ENCODE results near the gene ZBTB21.
"Not testable (repeated sequence)": the region's sequence is repeated elsewhere in the genome, so short reads cannot be mapped to it uniquely, and the experiment has no call there.

Gene ZBTB21

DNA sequence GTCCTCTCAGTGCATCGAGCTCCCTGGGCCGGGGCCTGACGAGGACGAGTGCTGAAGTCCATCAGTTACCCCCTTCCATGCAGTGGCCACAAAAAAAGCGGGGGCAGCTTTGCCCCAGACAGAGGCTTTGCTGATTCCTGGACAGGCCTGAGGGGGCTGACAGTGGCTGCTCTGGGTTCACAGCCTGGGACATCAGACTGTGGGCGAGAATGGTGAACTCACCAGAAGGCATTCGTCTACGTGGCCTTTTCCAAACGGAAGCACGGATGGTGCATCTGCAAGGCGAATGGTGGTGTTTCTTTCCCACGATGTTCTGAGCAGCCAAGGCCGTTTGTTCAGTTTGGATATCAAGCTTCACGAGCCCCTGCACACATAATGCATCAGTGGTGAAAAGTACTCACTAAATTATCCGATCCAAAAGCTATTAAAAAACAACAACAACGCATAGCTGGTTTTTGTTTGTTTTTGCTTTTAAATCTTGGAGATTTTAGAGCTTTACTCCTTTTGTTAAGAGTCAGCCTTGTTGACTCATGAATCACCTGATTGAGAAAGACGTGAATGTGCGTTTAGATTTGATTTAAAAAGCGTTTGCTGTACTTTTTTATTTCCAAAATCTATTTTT lies 6.3 kb upstream of the ZBTB21 start:
- DNase-seq = no peak

DNA sequence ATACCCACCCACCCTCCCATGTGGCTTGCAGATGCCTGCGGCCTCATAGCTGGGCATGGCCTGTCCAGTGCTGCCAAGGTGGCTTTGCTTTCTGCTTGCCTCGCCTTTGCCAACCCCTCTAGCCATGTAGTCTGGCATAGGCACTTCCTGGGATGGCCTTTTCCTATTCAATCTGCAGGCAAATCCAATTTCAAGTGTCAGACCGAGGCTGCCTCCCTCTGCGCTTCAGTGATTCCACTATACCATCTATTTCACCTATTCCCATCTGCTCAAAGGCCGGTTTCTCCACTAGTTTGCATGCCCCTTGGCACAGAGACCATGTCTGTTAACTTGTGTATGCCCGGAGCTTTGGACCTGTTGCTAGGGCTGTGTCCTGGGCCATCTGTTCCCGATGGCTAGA lies 3.8 kb upstream of the ZBTB21 start:
- no peak for DNase-seq

DNA sequence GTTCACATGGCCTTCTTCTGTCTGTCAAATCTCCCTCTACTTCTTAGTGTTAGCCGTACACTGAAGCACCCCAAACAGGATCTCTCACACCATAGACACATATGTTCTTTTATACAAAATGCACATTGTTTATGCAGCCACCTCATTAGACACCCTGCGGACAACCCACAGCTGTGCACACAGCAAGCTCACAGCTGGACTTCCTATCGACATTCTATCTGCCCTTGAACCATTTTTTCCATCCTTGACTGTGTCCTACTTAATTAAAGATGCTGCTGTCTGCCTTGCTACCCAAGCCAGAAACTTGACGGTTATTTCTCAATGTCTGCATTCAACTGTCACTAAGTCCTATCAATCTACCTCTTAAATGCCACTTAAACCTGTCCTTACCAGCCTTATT lies 3.2 kb upstream of the ZBTB21 start:
- peak; percentile 67 for DNase-seq

DNA sequence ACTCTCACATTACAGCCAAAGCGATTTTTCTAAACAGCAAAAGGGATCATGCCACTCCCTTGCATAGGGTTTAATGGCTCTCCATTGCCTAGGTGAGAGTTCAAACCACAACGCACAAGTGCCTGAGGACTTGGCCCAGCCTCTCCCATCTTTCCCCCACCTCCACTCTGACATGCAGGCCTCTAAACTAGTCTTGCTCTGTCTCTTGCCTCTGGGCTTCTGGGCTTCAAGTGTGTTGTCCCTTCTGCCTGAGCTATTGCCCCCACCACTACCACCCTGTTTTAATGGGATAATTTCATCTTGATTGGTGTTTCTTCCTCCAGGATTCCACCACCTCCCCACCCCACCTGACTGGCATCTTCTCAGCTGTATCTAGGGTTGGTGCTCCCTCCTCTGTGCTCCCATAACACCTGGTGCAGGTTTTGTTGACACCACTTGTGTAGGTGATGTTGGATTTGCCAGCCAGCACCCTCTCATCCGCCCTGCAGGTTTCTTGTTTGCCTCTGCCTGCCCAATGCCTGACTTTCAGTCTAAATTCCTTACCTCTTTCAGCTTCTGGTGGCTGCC lies 2.7 kb upstream of the ZBTB21 start:
- DNase-seq = no peak

DNA sequence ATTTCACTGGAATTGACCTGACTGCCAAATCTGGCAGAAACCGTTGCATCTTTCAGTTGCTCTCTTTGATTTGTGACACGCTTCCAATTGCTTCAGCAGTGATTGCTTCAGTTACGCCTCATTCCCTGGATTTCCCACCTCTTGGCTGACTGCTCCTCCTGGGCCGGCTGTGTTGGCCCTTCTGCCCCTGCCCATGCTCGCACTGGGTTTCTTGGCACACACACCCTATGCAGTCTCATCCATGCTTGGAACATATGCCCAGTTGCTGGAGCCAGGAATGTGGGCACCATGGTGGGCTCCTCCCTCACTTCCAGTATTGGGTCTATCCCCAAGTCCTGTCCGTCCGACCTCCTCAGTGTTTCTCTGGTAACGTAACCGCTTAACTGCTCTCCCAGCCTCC lies 2.2 kb upstream of the ZBTB21 start:
- no peak for DNase-seq

DNA sequence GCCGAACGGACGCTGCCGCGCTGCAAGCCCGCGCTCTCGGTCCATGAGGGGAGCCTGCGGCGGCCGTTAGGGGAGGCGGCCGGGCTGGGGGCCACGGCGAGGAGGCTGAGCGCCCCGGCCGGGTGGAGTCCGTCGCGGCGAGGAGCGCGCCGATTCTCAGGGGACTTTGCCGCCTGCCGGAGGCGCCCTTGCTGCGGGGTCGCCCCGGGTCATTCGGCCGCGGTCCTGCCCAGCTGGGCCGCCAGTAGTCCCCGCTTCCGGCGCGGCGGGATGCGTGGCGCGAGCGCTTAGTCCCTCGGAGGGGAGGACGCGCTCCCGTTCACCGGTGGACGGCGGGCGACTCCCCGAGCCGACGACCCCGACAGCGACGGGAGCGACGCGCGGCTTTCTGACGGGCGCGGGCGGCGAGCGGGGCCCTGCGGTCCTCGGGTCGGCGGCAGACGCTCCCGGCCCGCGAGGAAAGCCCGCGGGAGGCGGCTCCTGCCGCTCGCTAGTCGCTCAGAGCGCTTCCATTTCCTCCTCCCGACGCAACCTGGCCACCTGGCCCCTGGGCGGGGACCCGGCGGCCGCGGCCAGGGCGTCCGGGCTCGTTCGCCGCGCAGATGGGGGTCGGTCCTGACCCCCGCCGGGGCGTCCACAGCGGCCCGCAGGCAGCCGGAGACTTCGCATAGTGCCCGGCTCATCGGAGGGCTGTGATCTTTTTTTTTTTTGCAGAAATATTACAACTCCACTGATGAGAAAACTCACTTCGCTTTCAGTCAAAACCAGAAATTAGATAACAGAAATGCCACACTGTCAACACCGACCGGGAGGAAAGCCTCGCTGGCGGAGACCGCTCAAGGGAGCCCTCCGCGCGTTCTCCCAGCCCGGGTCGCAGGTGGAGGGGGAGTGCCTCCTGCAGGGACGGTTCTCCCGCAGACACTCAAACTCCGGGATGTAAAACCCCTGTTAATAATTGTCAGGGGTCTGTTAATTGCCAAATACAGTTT lies 641 bp upstream of the ZBTB21 start:
- DNase-seq = peak; percentile 80

DNA sequence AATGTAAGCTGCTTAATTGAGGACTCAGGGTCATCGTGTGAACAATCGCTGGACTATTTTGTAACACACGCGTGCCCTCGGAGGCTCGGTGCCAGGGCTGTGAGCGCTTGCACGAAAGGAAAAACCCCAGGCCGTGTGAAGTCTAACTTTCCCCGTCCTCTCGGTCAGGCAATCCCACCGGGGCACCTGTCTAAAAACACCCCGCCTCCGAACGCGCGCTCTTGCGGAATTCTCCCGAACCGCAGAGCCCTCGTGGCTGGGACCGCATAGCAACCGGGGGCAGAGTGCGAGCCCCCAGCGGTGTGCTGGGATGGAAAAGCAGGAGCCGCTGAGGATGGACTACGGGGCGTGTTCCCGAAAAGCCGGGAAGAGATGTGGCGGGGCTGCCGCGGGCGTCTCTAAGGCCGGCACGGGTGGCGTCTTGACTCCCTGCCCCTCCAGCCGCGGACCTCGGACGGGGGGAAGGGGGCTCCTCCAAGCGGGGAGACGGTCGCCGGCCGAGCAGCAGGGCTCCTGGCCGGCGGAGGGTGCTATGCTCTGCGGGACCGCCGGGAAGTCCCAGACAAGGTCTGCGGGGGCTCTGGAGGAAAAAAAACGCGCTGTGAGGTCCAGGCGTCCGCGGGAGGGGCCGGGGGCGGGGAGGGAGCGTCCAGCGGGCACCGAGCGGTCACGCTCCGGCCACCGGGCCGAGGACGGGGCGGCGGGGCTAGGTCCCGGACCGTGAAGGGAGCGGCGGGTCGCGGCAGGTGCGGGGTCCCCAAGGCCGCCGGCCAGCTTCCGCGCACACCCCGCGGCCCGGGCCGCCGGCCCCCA lies 936 bp downstream of the ZBTB21 start:
- DNase-seq = peak; percentile 84

DNA sequence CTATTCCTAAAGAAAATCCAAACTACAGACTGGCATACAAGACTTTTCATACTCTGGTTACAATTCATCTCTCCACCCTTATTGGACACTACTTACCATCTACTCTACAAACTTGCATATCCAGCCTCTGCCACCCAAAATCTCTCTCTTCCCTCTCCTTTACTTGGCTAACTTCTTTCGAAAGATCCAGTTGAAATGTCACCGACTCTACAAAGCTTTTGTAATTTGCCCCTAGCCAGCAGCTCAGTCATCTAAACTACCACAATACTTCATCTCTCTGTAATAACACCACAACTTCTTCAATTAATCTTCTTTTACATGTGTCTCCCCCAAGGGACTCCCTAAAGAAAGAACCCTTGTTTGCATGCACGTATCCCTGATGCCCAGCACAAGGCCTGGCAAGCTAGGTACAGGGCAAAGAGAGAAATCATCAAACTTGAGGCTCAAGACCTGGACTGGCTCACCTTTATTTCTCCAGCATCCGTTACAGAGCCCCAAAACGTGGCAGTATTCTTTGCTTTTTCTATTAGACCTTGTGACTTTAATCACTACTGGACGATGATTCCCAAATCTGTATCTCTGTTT lies 2.7 kb downstream of the ZBTB21 start:
- DNase-seq = no peak

DNA sequence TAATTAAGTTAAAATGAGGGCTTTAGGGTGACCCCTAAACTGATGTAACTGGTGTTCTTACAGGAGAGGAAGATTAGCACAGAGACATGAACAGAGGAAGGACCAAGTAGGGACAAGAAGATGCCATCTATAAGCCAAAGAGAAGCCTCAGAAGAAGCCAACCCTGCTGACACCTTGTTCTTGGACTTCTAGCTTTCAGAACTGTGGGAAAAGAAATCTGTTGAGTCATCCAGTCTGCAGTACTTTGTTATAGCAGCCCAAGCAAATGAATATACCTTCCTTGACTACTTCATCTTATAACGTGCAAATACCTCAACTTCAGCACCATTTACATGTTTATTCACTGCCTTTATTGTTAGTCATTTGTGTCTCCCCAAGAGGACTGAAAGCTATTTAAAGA lies 3.4 kb downstream of the ZBTB21 start:
- no peak for DNase-seq

DNA sequence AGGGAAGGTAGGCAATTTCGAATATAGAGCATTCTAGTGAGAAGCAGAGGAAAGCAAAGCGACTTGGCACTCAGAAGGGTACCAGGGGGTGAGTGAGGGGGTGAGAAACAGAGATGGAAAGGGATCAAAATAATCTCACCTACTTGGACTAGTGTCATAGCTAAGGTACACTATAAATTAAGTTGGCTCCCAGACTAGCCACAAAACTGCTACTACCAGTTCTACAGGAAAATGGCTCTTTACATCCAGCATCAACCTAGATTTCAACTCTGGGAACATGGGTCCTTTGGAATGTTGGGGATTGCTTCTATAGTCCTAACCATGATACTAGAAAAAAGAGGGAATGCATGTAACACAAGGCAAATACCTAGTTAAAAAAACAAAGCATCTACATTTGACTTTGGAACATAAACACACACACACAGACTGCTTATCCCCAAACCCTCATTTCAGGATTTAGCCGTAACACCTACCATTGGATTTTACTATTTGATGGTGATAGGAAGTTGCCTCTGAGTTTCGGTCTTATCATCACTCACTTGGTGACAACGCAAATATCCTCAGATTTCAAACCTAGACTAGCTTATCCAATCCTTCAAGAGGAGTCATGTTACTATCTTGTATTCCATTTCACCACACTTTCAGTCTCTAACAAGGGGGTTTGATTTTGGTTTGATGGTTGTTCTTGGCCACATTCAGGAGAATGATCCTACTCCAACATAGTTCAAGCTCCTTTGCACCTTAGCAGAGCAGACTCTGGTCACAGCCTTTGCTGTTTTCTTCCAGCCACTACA lies 5.6 kb downstream of the ZBTB21 start:
- no peak for DNase-seq

DNA sequence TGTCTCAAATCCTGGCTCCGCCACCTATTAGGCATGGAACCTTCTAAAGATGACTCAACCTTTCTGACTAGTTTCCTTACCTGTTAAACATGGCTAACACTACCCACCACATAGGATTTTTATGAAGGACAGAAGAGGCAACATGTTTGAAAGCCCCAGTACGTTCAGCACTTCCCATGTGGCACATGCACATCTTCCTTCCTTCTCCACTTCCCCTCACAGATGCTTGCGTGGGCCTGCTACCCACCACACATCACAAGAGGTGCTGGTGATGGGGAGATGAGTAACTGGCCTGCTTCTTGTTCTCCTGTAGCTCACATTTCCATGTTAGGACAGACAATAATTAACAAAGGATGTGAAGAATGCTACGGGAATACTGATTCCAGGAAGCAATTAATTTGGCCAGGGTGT lies 7.1 kb downstream of the ZBTB21 start:
- no peak for DNase-seq

DNA sequence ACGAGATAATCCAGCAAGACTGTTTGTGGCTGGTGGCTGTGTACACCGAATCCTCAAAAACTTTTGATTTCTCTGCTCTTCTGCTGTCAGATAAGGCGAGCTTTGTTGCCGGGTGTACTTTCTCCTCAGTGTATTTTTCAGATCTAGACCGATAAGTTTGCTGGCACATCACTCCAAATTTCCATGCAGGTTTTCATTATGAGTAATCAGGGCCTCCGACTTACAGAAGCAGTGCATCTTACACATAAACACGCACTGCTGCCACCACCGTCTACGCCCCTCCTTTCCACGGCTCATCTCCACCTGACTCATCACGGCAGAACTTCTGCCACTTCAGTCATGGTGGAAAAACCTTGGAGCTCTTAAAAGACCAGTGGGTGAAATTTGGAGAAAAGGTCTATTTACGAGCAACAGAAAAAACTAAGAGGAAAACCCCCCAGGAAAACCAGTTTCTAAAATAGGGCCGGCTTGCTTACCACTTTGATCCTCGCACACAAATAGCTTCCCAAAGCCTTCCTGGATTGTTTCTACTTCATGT lies 7.7 kb downstream of the ZBTB21 start:
- DNase-seq = no peak

DNA sequence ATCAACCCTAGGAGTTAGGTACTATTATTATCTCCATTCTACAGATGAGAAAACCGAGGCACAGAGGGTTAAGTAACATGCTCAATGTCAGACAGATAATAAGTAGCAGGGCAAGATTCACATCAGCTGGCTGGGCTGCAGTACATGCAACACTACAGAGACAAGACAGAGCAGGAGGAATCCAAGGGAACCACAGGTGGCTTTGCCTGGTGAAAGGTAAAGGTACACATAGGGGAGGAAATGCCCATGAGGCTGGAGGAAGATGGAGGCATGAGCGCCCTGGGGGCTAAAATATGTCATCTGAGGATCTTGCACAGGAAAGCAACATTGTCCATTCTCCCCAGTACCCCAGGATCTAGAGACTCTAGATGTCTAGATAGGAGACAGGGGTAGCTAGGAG lies 8.4 kb downstream of the ZBTB21 start:
- DNase-seq = no peak

DNA sequence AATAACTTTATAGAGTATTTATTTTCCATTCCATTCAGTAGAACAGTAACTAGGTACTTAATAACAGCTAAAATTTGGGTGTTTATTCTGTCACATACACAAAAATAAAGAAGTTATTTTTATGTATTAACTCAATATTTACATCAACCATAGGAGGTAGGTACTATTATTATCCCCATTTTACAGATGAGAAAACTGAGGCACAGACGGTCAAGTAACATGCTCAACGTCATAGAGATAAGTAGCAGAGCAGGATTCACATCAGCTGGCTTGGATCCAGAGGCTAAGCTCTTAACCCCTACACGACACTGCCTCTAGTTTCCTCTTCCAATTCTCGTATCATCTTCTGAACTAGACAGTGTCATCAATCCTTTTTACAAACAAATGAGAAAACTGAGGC lies 9.3 kb downstream of the ZBTB21 start:
- DNase-seq = no peak

DNA sequence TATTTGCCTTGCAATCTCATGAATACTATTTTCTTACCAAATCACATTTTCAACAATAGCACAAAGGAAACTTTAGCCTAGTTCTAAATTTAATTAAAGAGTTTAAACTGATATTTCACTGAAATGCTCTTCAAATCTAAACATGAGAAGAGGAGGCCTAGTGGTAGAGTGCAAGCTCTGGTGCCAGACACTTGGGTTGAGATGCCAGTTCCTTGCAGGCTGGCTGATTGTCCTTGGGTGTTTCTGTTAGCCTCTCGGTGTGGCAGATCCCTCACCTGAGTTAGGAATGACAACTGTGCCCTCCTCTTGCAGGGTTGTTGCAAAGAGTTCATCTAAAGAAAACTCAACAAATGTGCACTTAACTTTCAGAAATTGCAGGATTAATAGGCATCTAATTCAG lies 12.5 kb downstream of the ZBTB21 start:
- DNase-seq = no peak

DNA sequence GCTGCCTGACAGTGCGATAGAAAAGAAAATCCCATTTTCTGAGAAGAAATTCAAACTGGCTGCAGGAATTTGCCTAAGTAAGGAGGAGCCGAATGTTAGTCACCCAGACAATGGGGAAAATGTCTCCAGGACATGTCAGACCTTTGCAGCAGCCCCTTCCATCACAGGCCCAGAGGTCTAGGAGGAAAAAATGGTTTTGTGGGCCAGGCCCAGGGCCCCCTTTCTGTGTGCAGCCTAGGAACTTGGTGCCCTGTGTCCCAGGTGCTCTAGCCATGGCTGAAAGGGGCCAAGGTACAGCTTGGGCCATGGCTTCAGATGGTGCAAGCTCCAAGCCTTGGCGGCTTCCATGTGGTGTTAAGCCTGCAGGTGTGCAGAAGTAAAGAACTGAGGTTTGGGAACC lies 14.6 kb downstream of the ZBTB21 start:
- no peak for DNase-seq

DNA sequence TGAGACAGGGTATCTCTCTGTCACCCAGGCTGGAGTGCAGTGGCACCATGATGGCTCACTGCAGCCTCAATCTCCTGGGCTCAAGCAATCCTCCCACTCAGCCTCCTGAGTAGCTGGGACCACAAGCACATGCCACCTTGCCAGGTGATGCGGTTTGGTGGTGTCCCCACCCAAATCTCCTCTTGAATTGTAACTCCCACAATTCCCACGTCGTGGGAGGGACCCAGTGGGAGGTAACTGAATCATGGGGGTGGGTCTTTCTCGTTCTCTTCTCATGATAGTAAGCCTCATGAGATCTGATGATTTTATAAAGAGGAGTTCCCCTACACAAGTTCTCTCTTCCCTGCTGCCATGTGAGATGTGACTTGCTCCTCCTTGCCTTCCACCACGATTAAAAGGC lies 15.5 kb downstream of the ZBTB21 start:
- not testable (repeated sequence) for DNase-seq

DNA sequence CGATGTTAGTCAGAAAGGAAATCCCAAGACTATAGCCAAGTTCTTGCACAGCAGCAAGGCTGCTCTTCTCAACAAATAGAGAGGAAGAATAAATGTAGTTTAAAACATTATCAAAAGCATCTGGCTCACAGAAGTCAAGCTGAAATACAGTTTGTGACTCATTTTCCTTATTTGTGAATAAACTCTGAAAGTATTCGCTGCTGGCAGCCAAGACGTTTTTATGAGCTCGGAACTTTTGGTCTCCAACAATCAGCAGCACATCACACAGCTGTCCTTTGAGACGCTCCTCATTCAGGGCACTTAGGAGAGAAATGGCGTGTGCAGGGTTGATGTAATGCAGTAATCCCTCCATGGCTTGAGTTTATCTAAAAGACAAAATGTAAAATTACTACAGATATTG lies 16.4 kb downstream of the ZBTB21 start:
- no peak for DNase-seq

DNA sequence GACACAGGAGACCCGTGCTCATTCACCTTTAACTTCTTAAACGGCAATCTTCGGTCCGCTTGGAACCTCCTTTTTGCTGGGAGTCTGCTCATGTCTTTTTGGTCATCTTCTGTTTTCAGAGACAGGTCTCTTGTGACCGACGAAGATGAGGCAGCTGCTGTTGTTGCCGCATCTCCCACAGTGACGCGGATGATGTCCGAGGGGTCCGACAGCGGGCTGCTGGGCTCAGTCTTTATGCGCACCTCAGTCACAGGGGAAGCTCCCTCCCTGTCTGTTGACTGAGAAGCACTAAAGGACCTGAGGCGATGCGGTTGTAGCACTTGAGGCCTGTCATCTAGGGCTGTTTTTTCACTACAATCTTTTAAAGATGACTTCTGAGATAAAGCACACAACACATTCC lies 17.6 kb downstream of the ZBTB21 start:
- no peak for DNase-seq

DNA sequence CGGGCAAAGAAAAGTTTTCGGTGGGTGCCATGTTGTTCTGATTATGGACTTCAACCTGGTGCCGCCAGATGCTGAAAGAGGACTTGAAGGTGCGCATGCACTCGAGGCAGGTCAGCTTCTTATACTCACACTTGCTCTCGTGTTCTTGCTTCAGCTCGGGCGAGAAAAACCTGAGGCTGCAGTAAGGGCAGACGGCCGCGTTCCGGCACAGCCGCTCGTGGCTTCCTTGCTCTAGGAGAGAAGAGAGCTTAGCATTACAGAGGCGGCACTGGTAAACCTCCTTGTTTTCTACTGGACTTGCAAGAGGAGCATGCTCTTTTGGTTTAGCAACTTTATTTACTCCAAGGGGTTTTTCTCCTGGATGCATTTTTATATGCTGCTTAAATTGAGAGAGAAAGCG lies 18.5 kb downstream of the ZBTB21 start:
- DNase-seq = no peak

DNA sequence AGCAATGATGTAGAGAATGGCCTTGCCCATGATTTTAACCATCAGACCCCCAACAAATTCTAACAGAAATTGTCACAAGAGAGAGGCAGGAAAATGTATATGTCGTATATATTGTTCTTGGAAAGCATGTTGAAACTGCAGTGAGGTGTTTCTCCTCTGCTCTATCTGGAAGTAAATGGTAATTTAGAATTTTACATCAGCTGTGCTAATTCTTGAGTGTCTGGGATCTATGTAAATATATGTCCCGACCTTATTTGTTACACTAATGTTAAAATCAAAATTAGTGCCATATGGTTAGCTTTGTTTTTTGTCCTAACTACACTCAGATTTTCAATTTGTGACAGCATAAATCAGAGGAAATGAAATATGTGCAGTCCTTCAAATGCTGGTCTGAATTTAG lies 20.5 kb downstream of the ZBTB21 start:
- DNase-seq = no peak

DNA sequence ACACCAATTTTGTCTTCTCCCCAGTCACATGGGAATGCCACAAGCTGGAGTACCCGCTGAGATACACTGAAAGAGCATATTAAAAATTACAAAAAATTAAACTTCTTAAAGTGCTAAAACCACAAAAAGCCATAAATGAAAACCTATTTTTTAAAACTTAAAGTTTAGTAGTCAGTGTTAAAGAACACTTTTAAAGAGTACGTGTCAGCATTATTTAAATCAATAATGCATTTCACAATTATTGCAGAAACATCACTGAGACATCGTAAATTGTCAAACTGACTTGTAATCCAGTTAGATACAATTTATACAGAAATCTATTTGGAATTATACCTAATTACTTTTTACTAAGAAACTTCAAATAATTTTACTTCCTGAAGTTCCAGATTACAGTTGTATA lies 22.9 kb downstream of the ZBTB21 start:
- no peak for DNase-seq

All from eye (tissue), 1 donor.